OCI-LY1 (cell line): ENCODE measurements around the gene ADAM8.
A peak's percentile ranks its signal among the peaks of the same experiment; 100 is the strongest.

ENCODE experiments used
- H2AFZ ChIP-seq: fragments of 200-600 bp; sonication (generic), shearing (Covaris generic); 2 replicates; pipeline ENCODE4 v1.6.0; 2014; ENCODE audit warnings: antibody characterized with exemption, mild to moderate bottlenecking, low read length
- H3F3A ChIP-seq: fragments of 200-600 bp; sonication (generic), shearing (Covaris generic); 2 replicates; pipeline ENCODE4 v1.6.0; 2014; ENCODE audit warnings: mild to moderate bottlenecking, antibody characterized with exemption, low read length, moderate library complexity; ENCODE audit not compliant: insufficient read depth
- H3K27ac ChIP-seq: fragments of 200-600 bp; sonication (generic); 2 replicates; pipeline ENCODE4 v1.5.1; 2014; ENCODE audit warnings: low read length, mixed run types, mild to moderate bottlenecking, low read depth; ENCODE audit not compliant: poor library complexity, severe bottlenecking
- H3K27me3 ChIP-seq: fragments of 200-600 bp; sonication (generic); 2 replicates; pipeline ENCODE4 v1.6.0; 2014; ENCODE audit warnings: antibody characterized with exemption, mild to moderate bottlenecking, low read length, moderate library complexity; ENCODE audit not compliant: insufficient read depth
- H3K36me3 ChIP-seq: fragments of 200-600 bp; sonication (generic); 2 replicates; pipeline ENCODE4 v1.6.1; 2014; ENCODE audit warnings: mild to moderate bottlenecking, antibody characterized with exemption, low read length, moderate library complexity, mixed read lengths; ENCODE audit not compliant: insufficient read depth
- H3K4me1 ChIP-seq: fragments of 200-600 bp; sonication (generic); 2 replicates; pipeline ENCODE4 v1.5.1; 2014; ENCODE audit warnings: mild to moderate bottlenecking, low read length, moderate library complexity; ENCODE audit not compliant: insufficient read depth, severe bottlenecking
- H3K4me2 ChIP-seq: fragments of 200-600 bp; sonication (generic), shearing (Covaris generic); 2 replicates; pipeline ENCODE4 v1.6.1; 2014; ENCODE audit warnings: low read length
- H3K4me3 ChIP-seq: fragments of 200-600 bp; sonication (generic); 2 replicates; pipeline ENCODE4 v1.5.1; 2014; ENCODE audit warnings: low read length, low read depth, mild to moderate bottlenecking, mixed read lengths; ENCODE audit not compliant: poor library complexity, severe bottlenecking
- H3K79me2 ChIP-seq: fragments of 200-600 bp; shearing (Covaris generic); 2 replicates; pipeline ENCODE4 v1.6.1; 2016; ENCODE audit warnings: mixed run types, low read length, mixed read lengths; ENCODE audit not compliant: insufficient read depth
- H3K9ac ChIP-seq: fragments of 200-600 bp; sonication (generic), shearing (Covaris generic); 2 replicates; pipeline ENCODE4 v1.6.1; 2014; ENCODE audit warnings: mild to moderate bottlenecking, low read length, mixed read lengths
- H3K9me2 ChIP-seq: fragments of 200-600 bp; sonication (generic), shearing (Covaris generic); 2 replicates; pipeline ENCODE4 v1.6.1; 2014; ENCODE audit warnings: low read depth, mild to moderate bottlenecking, low read length, mixed read lengths
- H3K9me3 ChIP-seq: fragments of 200-600 bp; shearing (Covaris generic); 2 replicates; pipeline ENCODE4 v1.6.1; 2014; ENCODE audit warnings: low read length, mixed read lengths
- H4K20me1 ChIP-seq: fragments of 200-600 bp; sonication (generic), shearing (Covaris generic); 2 replicates; pipeline ENCODE4 v1.6.0; 2016; ENCODE audit warnings: mild to moderate bottlenecking, low read length; ENCODE audit not compliant: insufficient read depth
- EZH2 ChIP-seq: fragments of 200-600 bp; sonication (generic), shearing (Covaris generic); IDR thresholded peaks from 2 replicates; pipeline ENCODE4 v1.8.0; 2017; ENCODE audit warnings: borderline replicate concordance, mixed run types, mild to moderate bottlenecking, antibody characterized with exemption, low read length, moderate library complexity, mixed read lengths
- TF ChIP-seq, protein P1 (sequence below): fragments of 200-600 bp; sonication (generic), shearing (Covaris generic); IDR thresholded peaks from 2 replicates; pipeline ENCODE4 v1.5.1; 2017; ENCODE audit warnings: mild to moderate bottlenecking, antibody characterized with exemption, low read length, moderate library complexity, mixed read lengths

The ADAM8 gene

DNA sequence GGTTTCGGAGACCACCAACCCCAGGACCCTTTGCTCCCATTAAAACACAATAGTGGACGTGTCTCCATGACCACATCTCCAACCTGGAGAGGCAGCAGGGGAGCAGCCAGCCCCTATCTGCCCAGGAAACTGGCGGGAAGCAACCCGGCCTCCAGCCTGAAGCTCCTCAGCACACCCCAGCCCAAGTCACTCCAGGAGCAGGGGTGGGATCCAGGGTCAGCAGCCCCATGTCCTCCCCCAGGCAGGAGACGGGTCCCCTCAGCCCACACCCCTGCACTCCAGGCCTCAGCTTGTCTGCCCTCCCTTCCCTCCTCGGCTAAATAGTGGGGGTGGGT, 601 bp downstream of the ADAM8 start:
- Histone ChIP-seq H4K20me1 (no peaks in the 10 kb centered on the region), H3K9me3 (no peaks in the 10 kb centered on the region), H3K4me3 (no peak overlapping the region), H3K27ac (no peak overlapping the region), H3K4me1 (peaks cover 13% of the 10 kb centered on the region), H3K36me3 (peaks cover 11% of the 10 kb centered on the region; the same call in 1 of the 2 replicates), H3K9ac (no peak overlapping the region), H3K4me2 (no peak overlapping the region), H3F3A (no peaks in the 10 kb centered on the region), H3K79me2 (no peaks in the 10 kb centered on the region), H2AFZ (no peak overlapping the region), H3K27me3 (no peaks in the 10 kb centered on the region), H3K9me2 (no peaks in the 10 kb centered on the region)
- TF ChIP-seq EZH2, result no peak
- TF ChIP-seq, protein P1, sequence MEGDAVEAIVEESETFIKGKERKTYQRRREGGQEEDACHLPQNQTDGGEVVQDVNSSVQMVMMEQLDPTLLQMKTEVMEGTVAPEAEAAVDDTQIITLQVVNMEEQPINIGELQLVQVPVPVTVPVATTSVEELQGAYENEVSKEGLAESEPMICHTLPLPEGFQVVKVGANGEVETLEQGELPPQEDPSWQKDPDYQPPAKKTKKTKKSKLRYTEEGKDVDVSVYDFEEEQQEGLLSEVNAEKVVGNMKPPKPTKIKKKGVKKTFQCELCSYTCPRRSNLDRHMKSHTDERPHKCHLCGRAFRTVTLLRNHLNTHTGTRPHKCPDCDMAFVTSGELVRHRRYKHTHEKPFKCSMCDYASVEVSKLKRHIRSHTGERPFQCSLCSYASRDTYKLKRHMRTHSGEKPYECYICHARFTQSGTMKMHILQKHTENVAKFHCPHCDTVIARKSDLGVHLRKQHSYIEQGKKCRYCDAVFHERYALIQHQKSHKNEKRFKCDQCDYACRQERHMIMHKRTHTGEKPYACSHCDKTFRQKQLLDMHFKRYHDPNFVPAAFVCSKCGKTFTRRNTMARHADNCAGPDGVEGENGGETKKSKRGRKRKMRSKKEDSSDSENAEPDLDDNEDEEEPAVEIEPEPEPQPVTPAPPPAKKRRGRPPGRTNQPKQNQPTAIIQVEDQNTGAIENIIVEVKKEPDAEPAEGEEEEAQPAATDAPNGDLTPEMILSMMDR, result no peak

DNA sequence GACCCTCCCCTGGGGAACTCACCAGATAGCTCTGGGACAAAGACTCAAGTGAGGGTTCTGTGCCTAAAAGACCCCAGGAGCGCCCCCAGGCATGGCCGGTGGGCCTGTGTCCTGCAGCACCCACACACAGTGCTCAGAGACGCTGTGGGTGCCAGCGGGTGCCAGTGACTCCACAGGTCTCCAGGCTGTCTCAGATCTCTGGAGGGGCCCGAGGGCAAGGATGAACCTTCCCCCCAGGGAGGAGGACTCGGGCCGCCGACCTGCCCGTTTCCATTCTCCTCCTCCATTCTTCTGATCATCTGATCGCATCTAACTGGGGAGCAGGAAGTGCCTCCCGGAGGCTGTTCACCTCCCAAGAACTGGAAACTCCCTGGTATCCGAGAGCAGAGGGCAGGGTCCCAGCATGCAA, 980 bp downstream of the ADAM8 start:
- TF ChIP-seq, protein P1, result peak; percentile 39; the same call in 1 of the 2 replicates
- no peak for TF ChIP-seq EZH2
- no peaks in the 10 kb centered on the region for H3K79me2 ChIP-seq
- no peaks in the 10 kb centered on the region for H4K20me1 ChIP-seq
- H3K27ac ChIP-seq, result no peak overlapping the region
- H3F3A ChIP-seq, result no peaks in the 10 kb centered on the region
- H3K9me2 ChIP-seq, result no peaks in the 10 kb centered on the region
- H3K9ac ChIP-seq, result no peak overlapping the region
- H3K4me2 ChIP-seq, result no peak overlapping the region
- no peaks in the 10 kb centered on the region for H3K27me3 ChIP-seq
- no peaks in the 10 kb centered on the region for H3K9me3 ChIP-seq
- H2AFZ ChIP-seq, result no peak overlapping the region
- peaks cover 13% of the 10 kb centered on the region for H3K4me1 ChIP-seq
- no peak overlapping the region for H3K4me3 ChIP-seq
- H3K36me3 ChIP-seq, result peaks cover 11% of the 10 kb centered on the region; the same call in 1 of the 2 replicates

DNA sequence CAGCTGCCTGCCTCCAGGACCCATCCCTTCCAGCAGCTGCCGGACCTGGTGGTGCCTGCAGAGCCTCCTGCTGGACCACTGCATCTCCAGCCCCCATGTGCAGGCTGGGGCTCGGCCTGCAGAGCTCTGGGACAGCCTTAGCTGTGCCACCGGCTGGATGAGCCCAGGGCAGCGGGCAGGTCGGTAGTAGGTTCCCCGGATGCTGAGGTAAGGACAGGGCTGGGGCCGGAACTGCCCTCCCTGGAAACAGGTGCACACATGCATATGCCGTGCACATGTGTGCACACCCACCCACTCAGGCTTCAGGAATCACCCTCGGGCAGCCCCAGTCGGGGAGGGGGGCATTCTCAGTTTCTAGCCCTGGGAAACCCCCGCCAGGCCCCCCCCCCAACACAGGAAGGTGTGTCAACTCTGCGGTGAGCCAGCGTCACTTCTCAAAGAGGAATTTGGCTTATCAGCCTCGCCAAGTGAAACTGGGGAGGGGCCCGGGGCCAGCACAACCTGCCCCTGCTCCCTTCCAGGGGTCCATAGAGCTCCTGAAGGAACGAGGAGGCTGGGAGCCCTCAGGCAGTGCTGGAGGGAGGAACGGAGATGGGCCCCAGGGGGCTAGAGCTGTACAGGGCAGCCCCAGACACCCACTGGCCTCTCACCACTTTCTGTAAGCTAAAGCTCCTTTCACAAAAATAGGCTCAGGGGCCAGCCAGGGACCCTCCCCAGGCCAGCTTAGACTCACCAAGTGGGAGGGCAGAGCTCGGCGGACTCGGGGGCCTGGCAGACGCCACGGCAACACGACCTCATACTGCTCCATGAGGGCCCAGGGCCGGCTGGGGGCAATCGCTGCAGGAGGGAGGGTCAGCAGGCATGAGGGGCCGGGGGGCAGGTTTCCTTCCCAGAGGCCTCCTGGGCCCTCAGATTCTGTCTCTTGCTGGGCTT, 1.7 kb downstream of the ADAM8 start:
- Histone ChIP-seq H3K27ac (no peak overlapping the region), H3K36me3 (peaks cover 11% of the 10 kb centered on the region; the same call in 1 of the 2 replicates), H3K27me3 (no peaks in the 10 kb centered on the region), H3K9me3 (no peaks in the 10 kb centered on the region), H3K9ac (no peak overlapping the region), H3F3A (no peaks in the 10 kb centered on the region), H2AFZ (no peak overlapping the region), H3K4me1 (peaks cover 13% of the 10 kb centered on the region), H3K9me2 (no peaks in the 10 kb centered on the region), H3K4me3 (no peak overlapping the region), H4K20me1 (no peaks in the 10 kb centered on the region), H3K4me2 (no peak overlapping the region), H3K79me2 (no peaks in the 10 kb centered on the region)
- TF ChIP-seq EZH2, result no peak
- TF ChIP-seq, protein P1, result no peak
